OCI-LY3 (cell line): ENCODE data around the gene G6PC3.

ENCODE experiments used
- H2AFZ ChIP-seq: fragments of 200-600, 300-600 bp; shearing (Covaris generic); 2 replicates; pipeline ENCODE4 v1.6.0; 2014; ENCODE audit warnings: antibody characterized with exemption, low read depth, low read length
- H3K27ac ChIP-seq: fragments of 200-600, 300-600 bp; sonication (generic); 2 replicates; pipeline ENCODE4 v1.5.1; 2014; ENCODE audit warnings: mild to moderate bottlenecking, low read length, moderate library complexity, mixed read lengths
- H3K27me3 ChIP-seq: fragments of 200-600, 300-600 bp; sonication (generic); 2 replicates; pipeline ENCODE4 v1.6.1; 2014; ENCODE audit warnings: low read depth, low read length, mixed read lengths
- H3K36me3 ChIP-seq: fragments of 200-600, 300-600 bp; sonication (generic); replicated peaks from 2 replicates; pipeline ENCODE3; 2014; ENCODE audit warnings: low read depth, low read length, mixed read lengths
- H3K4me1 ChIP-seq: fragments of 300-600, 200-600 bp; sonication (generic); 2 replicates; pipeline ENCODE4 v1.6.1; 2014; ENCODE audit warnings: low read length, mixed read lengths
- H3K4me2 ChIP-seq: fragments of 200-600, 300-600 bp; sonication (generic); 2 replicates; pipeline ENCODE4 v1.6.1; 2014; ENCODE audit warnings: low read length, mixed read lengths
- H3K4me3 ChIP-seq: fragments of 300-600, 200-600 bp; sonication (generic); 2 replicates; pipeline ENCODE4 v1.5.1; 2014; ENCODE audit warnings: antibody characterized with exemption, mild to moderate bottlenecking, low read length, moderate library complexity
- H3K79me2 ChIP-seq: fragments of 300-600, 200-600 bp; shearing (Covaris generic); 2 replicates; pipeline ENCODE4 v1.6.1; 2014; ENCODE audit warnings: mild to moderate bottlenecking, low read length, mixed read lengths
- H3K9ac ChIP-seq: fragments of 300-600, 200-600 bp; shearing (Covaris generic); 2 replicates; pipeline ENCODE4 v1.6.0; 2014; ENCODE audit warnings: mild to moderate bottlenecking, low read length, moderate library complexity
- H3K9me3 ChIP-seq: fragments of 200-600, 300-600 bp; shearing (Covaris generic); 2 replicates; pipeline ENCODE4 v1.6.1; 2014; ENCODE audit warnings: low read length, mixed read lengths; ENCODE audit not compliant: insufficient read depth
- H4K20me1 ChIP-seq: fragments of 200-600, 300-600 bp; sonication (generic); 2 replicates; pipeline ENCODE4 v1.6.1; 2016; ENCODE audit warnings: low read length, mixed read lengths; ENCODE audit not compliant: insufficient read depth
- EZH2phosphoT487 ChIP-seq: fragments of 200-600 bp; shearing (Covaris generic); IDR thresholded peaks from 2 replicates; pipeline ENCODE4 v1.6.1; 2018; ENCODE audit warnings: antibody characterized with exemption, mixed run types, low read depth
- TF ChIP-seq, protein P1 (sequence below): fragments of 200-600, 300-600 bp; sonication (generic); IDR thresholded peaks from 2 replicates; pipeline ENCODE4 v1.5.1; 2014; ENCODE audit warnings: antibody characterized with exemption, low read length, low read depth

Gene G6PC3

DNA sequence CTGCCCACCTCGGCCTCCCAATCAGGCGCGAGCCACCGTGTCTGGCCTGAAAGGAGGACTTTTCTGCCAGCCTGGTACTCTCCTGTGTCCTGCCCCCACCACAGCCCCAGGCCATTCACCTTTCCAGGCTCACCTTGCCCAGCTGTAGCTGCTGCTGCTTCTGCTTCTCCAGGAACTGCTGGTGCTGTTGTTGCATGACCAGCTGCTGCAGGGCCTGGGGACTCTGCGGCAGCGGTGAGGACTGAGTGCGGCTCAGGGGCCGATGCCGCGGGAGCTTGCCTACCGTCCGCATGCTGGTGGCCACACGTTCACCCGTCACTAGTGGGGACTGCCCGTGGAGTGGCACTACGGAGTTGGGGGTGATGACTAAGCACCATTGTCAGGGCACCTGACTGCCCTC lies 17.7 kb downstream of the G6PC3 start:
- TF ChIP-seq, protein P1, sequence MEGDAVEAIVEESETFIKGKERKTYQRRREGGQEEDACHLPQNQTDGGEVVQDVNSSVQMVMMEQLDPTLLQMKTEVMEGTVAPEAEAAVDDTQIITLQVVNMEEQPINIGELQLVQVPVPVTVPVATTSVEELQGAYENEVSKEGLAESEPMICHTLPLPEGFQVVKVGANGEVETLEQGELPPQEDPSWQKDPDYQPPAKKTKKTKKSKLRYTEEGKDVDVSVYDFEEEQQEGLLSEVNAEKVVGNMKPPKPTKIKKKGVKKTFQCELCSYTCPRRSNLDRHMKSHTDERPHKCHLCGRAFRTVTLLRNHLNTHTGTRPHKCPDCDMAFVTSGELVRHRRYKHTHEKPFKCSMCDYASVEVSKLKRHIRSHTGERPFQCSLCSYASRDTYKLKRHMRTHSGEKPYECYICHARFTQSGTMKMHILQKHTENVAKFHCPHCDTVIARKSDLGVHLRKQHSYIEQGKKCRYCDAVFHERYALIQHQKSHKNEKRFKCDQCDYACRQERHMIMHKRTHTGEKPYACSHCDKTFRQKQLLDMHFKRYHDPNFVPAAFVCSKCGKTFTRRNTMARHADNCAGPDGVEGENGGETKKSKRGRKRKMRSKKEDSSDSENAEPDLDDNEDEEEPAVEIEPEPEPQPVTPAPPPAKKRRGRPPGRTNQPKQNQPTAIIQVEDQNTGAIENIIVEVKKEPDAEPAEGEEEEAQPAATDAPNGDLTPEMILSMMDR: no peak
- TF ChIP-seq EZH2phosphoT487: no peak
- no peaks in the 10 kb centered on the region for H3K79me2 ChIP-seq
- H3K9me3 ChIP-seq: no peaks in the 10 kb centered on the region
- H3K27ac ChIP-seq: no peak overlapping the region
- no peaks in the 10 kb centered on the region for H4K20me1 ChIP-seq
- no peak overlapping the region for H2AFZ ChIP-seq
- no peak overlapping the region for H3K9ac ChIP-seq
- H3K4me3 ChIP-seq: no peak overlapping the region
- H3K4me1 ChIP-seq: no peaks in the 10 kb centered on the region
- H3K4me2 ChIP-seq: no peak overlapping the region
- H3K36me3 ChIP-seq: no peaks in the 10 kb centered on the region
- H3K27me3 ChIP-seq: no peaks in the 10 kb centered on the region

DNA sequence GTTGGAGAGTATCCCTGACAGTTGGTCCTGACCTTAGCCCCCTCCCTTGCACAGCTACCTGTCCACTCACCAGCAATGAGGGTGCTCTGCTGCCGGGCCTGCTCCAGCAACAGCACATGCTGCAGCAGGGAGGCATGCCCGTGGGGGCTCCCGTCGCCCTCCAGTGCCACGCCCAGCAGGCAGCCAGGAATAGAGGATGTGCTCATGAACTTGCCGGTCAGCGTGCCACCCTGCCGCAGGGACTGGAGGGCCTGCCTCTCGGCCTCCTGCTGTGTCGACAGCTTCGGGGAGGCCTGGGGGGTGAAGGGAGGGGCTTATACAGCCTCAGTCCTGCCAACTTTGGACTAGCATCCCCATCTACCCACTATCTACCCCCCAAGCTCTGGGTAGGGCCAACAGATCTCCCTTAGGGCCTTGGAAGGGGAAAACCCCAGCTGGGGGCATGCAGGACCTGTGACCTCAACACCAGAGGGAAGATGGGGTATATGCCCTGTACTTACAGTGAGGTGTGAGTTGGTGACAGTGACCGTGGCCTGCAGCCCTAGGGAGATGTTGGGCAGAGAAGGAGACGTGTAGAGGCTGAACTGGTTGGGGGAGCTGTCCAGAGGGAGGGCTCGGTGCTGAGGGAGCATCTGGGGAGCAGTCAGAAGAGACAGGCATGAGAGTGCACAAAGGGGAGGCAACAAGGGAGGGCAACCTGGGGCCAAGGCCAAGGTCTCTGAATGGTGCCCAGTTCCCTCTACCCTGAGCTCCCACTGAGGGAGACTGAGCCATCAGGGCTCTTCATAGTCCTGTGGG lies 20.9 kb downstream of the G6PC3 start:
- Histone ChIP-seq H3K9me3 (no peaks in the 10 kb centered on the region), H3K27ac (no peak overlapping the region), H3K27me3 (no peaks in the 10 kb centered on the region), H3K4me1 (peaks cover 11% of the 10 kb centered on the region), H3K36me3 (no peaks in the 10 kb centered on the region), H4K20me1 (no peaks in the 10 kb centered on the region; the same call in 1 of the 2 replicates), H3K4me2 (no peak overlapping the region), H2AFZ (no peak overlapping the region), H3K9ac (no peak overlapping the region), H3K79me2 (no peaks in the 10 kb centered on the region), H3K4me3 (no peak overlapping the region)
- TF ChIP-seq, protein P1: no peak
- no peak for TF ChIP-seq EZH2phosphoT487

DNA sequence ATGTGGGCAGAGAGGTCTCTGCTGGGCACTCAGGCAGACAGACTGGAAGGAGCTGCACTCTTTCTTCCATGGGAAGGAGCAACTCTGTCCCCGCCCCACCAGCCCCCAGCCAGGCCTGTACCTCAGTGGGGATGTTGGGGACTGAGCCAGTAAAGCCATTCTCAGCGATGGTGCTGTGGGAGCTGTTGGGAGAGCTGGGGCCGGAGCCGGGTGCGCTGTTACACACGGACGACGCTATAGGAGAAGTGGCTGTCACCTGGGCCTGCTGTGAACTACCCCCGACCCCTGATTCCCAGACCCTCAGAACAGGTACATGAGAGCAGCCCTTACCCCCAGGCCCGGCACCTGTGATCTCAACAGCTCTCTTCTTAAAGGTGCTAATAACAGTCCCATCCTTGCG lies 21.5 kb downstream of the G6PC3 start:
- Histone ChIP-seq H3K4me1 (peaks cover 11% of the 10 kb centered on the region), H3K27me3 (no peaks in the 10 kb centered on the region), H4K20me1 (no peaks in the 10 kb centered on the region; the same call in 1 of the 2 replicates), H2AFZ (no peak overlapping the region), H3K9ac (no peak overlapping the region), H3K79me2 (no peaks in the 10 kb centered on the region), H3K9me3 (no peaks in the 10 kb centered on the region), H3K27ac (no peak overlapping the region), H3K36me3 (no peaks in the 10 kb centered on the region), H3K4me3 (no peak overlapping the region), H3K4me2 (no peak overlapping the region)
- no peak for TF ChIP-seq EZH2phosphoT487
- TF ChIP-seq, protein P1: no peak

DNA sequence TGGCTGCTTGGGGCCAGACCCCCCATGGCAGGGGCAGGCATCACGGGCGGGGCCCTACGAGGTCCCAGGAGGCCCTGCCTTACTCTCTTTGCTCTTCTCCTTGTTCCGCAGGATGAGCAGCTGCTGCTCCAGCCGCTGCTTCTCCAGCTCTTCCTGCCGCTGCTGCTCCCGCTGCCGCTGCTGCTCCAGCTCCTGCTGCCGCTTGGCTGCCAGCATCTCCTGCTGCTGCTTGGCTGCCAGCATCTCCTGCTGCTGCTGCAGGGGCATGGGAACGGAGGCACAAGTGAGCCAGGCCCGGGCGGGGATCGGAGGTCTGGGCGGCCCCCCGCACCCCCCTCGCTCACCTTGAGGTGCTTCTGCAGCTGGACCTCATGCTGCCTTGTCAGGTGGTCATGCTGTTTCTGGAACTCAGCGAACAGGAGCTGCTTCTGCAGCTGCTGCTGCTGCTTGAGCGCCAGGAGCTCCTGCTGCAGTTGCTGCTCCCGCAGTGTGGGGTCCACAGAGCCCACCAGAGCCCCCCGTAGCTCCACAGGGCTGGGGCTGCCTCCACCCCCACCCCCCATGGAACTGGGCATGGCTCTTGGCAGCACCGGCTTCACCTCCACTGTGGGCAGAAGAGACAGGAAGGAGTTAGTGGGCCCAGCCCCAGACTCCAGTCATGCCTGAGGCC lies 22.8 kb downstream of the G6PC3 start:
- no peak overlapping the region for H3K9ac ChIP-seq
- no peaks in the 10 kb centered on the region for H3K9me3 ChIP-seq
- no peak overlapping the region for H2AFZ ChIP-seq
- H3K4me2 ChIP-seq: no peak overlapping the region
- no peaks in the 10 kb centered on the region for H3K36me3 ChIP-seq
- no peaks in the 10 kb centered on the region for H3K27me3 ChIP-seq
- no peaks in the 10 kb centered on the region for H3K79me2 ChIP-seq
- peaks cover 11% of the 10 kb centered on the region for H3K4me1 ChIP-seq
- H4K20me1 ChIP-seq: no peaks in the 10 kb centered on the region; the same call in 1 of the 2 replicates
- TF ChIP-seq, protein P1: no peak
- no peak for TF ChIP-seq EZH2phosphoT487
- no peak overlapping the region for H3K4me3 ChIP-seq
- no peak overlapping the region for H3K27ac ChIP-seq
